Measurements from ENCODE around the gene DAAM1.

DAAM1 gene

GRCh38 chr14:59221568-59221967, 33.1 kb downstream of the DAAM1 start:
- Mint-ChIP-seq H3K36me3 (ENCODE audit: low read depth) (peaks cover 24% of the 10 kb centered on the region), H3K27ac (no peak overlapping the region), H3K4me3 (no peak overlapping the region), H3K4me1 (peaks cover 26% of the 10 kb centered on the region), H3K27me3 (ENCODE audit: low read depth) (no peaks in the 10 kb centered on the region), H3K9me3 (no peaks in the 10 kb centered on the region)
- no peak for TF ChIP-seq CTCF (IDR thresholded peaks at IDR 0.05; ENCODE audit: unreplicated experiment in 3 of 3)

- no peak overlapping the region for H3K4me3 Mint-ChIP-seq
- H3K36me3 Mint-ChIP-seq (ENCODE audit: low read depth): peaks cover 24% of the 10 kb centered on the region
- H3K27ac Mint-ChIP-seq: no peak overlapping the region
- H3K27me3 Mint-ChIP-seq (ENCODE audit: low read depth): no peaks in the 10 kb centered on the region
- no peaks in the 10 kb centered on the region for H3K9me3 Mint-ChIP-seq
- no peak for TF ChIP-seq CTCF (IDR thresholded peaks at IDR 0.05; ENCODE audit: unreplicated experiment in 3 of 3)
- peaks cover 21% of the 10 kb centered on the region for H3K4me1 Mint-ChIP-seq
These were observed 35.9 kb downstream of the DAAM1 start for GRCh38 chr14:59224341-59224740.

- Mint-ChIP-seq H3K27ac (no peak overlapping the region), H3K9me3 (no peaks in the 10 kb centered on the region), H3K4me3 (no peak overlapping the region), H3K27me3 (ENCODE audit: low read depth) (no peaks in the 10 kb centered on the region), H3K36me3 (ENCODE audit: low read depth) (peaks cover 19% of the 10 kb centered on the region), H3K4me1 (peaks cover 18% of the 10 kb centered on the region)
- no peak for TF ChIP-seq CTCF (IDR thresholded peaks at IDR 0.05; ENCODE audit: unreplicated experiment in 3 of 3)
These were observed 36.8 kb downstream of the DAAM1 start for GRCh38 chr14:59225281-59225680.

- Mint-ChIP-seq H3K4me3 (no peak overlapping the region), H3K9me3 (no peaks in the 10 kb centered on the region), H3K4me1 (peaks cover 18% of the 10 kb centered on the region), H3K27me3 (ENCODE audit: low read depth) (no peaks in the 10 kb centered on the region), H3K36me3 (ENCODE audit: low read depth) (peaks cover 10% of the 10 kb centered on the region), H3K27ac (peak overlapping the region in 1 of 3 experiments; percentile 40)
- TF ChIP-seq CTCF (IDR thresholded peaks at IDR 0.05; ENCODE audit: unreplicated experiment in 3 of 3): no peak
These were observed 40.0 kb downstream of the DAAM1 start for GRCh38 chr14:59228421-59228820.

GRCh38 chr14:59229653-59230406, 41.4 kb downstream of the DAAM1 start:
- Mint-ChIP-seq H3K9me3 (peaks cover 13% of the 10 kb centered on the region), H3K36me3 (ENCODE audit: low read depth) (peaks cover 21% of the 10 kb centered on the region), H3K4me1 (peaks cover 18% of the 10 kb centered on the region), H3K27me3 (ENCODE audit: low read depth) (no peaks in the 10 kb centered on the region), H3K4me3 (no peak overlapping the region), H3K27ac (no peak overlapping the region)
- TF ChIP-seq CTCF (IDR thresholded peaks at IDR 0.05; ENCODE audit: unreplicated experiment in 3 of 3): no peak

- no peak overlapping the region for H3K4me3 Mint-ChIP-seq
- peaks cover 29% of the 10 kb centered on the region for H3K36me3 Mint-ChIP-seq (ENCODE audit: low read depth)
- peaks cover 46% of the 10 kb centered on the region for H3K4me1 Mint-ChIP-seq
- no peak overlapping the region for H3K27ac Mint-ChIP-seq
- H3K27me3 Mint-ChIP-seq (ENCODE audit: low read depth): no peaks in the 10 kb centered on the region
- H3K9me3 Mint-ChIP-seq: peaks cover 22% of the 10 kb centered on the region
- TF ChIP-seq CTCF (IDR thresholded peaks at IDR 0.05; ENCODE audit: unreplicated experiment in 3 of 3): no peak
These were observed 47.7 kb downstream of the DAAM1 start for GRCh38 chr14:59236195-59236594.

Data from nephron (organoid).